T-helper 9 cell (primary cell): ENCODE measurements around the gene IL34.
"Not testable (repeated sequence)": the region's sequence is repeated elsewhere in the genome, so short reads cannot be mapped to it uniquely, and the experiment has no call there.

Experiments used
- DNase-seq: peaks from one replicate; pipeline ENCODE4 v3.0.0-alpha.2; 2020
- total RNA-seq, 2 donors: gene quantifications; one replicate each; lab custom pipeline; 2026; lab: John Stamatoyannopoulos, UW

Gene IL34
- 0.48 to 0.49 reads per million in 2 donors for total RNA-seq

DNA sequence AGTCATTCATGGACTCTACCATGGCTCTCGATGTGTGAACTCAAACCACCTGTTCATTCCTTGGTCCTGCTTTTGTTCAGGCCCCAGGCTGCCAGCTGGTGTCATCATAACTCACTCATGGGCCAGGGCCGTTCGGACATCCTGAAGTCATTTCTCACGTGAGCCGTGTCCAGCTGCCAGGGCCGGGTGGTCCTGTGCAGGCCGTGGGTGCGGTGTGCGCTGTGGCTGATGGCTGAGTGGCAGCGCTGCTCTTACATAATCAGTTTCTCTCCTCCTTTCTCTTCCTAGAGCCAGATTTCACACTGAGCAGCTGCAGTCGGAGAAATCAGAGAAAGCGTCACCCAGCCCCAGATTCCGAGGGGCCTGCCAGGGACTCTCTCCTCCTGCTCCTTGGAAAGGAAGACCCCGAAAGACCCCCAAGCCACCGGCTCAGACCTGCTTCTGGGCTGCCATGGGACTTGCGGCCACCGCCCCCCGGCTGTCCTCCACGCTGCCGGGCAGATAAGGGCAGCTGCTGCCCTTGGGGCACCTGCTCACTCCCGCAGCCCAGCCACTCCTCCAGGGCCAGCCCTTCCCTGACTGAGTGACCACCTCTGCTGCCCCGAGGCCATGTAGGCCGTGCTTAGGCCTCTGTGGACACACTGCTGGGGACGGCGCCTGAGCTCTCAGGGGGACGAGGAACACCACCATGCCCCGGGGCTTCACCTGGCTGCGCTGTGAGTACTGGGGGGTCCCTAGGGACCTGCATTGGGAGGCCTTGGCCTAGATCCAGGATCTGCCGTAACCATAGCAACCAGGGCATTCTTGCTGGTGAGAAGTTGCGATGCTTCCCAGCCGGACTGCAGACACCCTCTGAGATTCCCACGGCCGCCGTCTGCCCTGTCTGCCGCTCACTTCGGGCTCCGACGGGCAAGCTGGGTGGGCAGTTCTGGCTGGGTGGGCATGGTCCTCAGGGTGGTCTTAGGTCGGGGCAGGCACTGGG, at the start of gene IL34:
Gene IL34, plus strand, starts transcription at position 300 of the 982 bp plus-strand sequence. Its CDS starts 389 bp downstream, at position 689.
- no peak for DNase-seq

DNA sequence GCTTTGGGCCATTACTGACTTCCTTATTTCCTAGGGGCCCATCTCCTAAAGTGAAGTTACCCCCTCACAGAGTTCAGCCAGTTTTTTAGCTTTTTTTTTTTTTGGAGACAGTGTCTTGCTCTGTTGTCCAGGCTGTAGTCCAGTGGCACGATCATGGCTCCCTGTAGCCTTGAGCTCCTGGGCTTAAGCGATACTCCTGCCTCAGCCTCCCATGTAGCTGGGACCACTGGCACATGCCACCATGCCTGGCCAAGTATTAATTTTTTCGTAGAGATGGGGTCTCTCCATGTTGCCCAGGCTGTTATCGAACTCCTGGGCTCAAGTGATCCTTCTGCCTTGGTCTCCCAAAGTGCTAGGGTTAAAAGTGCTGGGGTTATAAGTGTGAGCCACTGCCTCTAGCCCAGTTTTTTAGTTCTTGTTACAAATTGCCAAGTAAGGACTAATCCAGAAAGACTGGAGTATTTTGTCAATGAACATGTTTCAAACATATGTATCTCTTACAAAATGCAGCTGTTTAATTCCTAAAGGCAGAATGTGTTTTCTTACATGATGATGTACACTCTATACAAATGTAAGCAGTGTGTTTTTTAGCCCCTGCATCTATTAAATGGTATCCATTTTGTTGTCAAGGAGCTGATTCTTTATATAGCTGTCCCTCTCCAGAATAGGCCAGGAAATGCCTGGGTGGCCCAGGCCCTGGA, 49.1 kb upstream of the IL34 start:
- no peak for DNase-seq

GRCh38 chr16:70598937-70599503, 47.3 kb upstream of the IL34 start:
- no peak for DNase-seq

GRCh38 chr16:70600730-70601129, 45.6 kb upstream of the IL34 start:
- no peak for DNase-seq

- no peak for DNase-seq
Observed at GRCh38 chr16:70601576-70602575, 44.5 kb upstream of the IL34 start.

- no peak for DNase-seq
Observed at GRCh38 chr16:70602831-70603230, 43.5 kb upstream of the IL34 start.

DNA sequence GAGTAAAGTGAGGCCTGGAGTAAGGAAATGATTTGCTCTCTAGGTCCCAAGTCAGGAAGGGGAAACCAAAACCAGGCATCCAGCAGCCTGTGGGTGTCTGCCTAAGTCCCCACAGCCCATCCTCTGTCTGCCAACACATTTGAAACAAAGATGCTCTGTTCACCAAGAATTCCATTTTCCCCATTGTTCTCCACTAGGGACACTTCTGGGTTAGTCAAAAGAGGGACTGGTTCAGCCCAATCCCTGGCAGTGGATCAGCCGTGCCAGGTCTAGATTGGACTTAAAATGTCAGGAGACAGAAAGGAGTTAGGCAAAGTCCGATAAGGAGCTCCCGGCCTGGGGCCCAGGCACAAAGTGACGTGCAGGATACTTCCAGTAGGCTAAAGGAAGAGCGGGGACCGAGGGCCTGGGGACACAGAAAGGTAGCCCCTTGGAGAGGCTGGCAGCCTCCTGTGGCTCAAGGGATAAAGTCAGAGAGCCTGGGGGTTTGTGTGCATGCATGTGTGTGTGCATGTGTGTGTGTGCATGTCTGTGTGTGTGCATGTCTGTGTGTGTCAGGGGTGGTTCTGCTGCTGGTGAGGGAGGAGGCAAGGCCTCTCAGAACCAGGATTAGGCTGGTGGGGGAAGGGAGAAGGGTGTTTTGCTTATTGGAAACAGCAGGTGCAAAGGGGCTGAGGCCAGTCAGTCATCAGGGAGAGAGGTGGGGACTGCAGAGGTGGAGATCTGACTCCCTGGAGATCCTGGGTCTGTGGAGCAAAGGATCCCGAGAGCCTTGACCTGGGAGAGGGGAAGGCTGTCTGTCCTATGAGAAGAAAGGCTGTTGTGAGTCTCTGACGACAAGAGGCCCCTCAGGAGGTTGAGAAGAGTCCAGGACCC, 41.7 kb upstream of the IL34 start:
- no peak for DNase-seq

GRCh38 chr16:70605283-70605657, 41.1 kb upstream of the IL34 start:
- no peak for DNase-seq

DNA sequence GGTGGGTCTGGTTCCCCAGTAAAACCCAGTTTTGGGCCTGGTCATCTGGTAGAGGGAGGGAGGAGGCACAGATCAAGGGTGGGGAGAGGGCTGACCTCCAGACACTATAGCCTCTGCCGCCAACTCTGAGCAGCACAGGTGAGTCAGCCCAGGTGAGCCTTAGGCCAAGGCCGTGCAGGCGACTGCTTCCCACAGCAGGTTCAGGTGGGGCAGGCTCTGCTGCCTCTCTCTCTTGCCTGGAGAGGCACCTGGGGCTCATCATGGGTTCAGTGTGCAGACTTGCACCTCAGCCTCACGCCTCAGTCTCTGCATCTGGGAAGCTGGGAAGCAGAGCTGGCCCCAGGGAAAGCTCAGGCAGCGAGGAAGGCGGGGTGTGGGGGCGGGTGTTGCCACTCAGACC, 37.8 kb upstream of the IL34 start:
- DNase-seq: no peak

DNA sequence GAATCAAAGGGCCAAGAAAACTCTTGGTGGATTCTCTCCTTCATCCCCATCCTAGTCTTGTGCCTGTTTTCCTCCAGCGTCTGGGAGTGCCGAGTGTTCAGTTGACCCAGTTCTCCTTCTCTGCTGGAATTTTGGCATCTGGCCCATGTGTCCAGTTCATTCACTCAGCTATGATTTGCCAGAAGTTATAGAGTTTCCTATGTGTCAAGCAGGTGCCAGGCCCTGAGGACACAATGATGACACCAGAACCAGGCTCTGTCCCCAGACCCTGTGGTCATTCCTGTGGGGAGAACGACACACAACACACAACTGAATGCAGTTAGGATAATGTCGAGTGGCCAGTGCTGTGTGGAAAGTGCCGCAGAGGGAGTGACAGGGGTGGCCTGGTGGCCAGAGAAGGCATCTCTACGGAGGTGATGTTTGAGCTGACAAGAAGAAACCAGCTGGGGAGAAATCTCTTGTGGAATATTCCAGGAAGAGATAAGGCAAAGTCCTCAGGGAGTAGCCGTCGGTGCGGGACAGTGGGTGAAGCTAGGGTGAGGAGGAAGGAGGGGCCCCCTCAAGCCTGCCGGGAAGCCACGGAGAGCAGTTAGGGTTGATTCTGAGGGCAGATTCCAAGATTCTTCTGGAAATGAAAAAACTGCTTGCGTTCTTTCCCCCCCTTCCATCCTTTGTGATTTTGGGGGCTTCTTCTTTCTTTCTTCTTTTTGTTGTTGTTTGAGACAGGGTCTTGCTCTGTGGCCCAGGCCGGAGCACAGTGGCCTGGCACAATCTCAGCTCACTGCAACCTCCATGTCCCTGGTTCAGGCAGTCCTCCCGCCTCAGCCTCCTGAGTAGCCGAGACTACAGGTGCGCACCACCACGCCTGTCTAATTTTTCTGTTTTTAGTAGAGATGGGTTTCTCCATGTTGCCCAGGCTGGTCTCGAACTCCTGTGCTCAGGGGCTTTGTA, 35.8 kb upstream of the IL34 start:
- no peak for DNase-seq

DNA sequence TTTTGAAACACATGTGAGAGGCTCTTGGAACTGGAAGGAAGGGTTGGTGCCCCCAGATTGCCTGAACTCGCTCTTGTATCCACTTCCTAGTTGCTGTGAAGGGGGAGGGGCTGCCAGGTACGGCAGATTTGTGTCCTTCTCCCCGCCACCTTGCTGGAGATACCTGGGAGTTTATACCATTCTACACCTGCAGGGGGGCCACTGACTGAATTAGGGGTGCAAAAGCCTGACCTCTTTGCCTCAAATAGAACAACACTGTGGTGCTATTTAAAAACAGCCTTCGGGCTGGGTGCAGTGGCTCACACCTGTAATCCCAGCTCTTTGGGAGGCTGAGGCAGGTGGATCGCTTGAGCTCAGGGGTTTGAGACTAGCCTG, 35.1 kb upstream of the IL34 start:
- no peak for DNase-seq

- no peak for DNase-seq
Observed at GRCh38 chr16:70611785-70612303, 34.5 kb upstream of the IL34 start.

- DNase-seq: no peak
Observed at GRCh38 chr16:70612931-70613330, 33.4 kb upstream of the IL34 start.

GRCh38 chr16:70614208-70614951, 32.0 kb upstream of the IL34 start:
- DNase-seq: no peak

- DNase-seq: no peak
Observed at GRCh38 chr16:70615945-70616344, 30.4 kb upstream of the IL34 start.

- not testable (repeated sequence) for DNase-seq
Observed at GRCh38 chr16:70621864-70622263, 24.5 kb upstream of the IL34 start.

- no peak for DNase-seq
Observed at GRCh38 chr16:70627696-70628095, 18.7 kb upstream of the IL34 start.

DNA sequence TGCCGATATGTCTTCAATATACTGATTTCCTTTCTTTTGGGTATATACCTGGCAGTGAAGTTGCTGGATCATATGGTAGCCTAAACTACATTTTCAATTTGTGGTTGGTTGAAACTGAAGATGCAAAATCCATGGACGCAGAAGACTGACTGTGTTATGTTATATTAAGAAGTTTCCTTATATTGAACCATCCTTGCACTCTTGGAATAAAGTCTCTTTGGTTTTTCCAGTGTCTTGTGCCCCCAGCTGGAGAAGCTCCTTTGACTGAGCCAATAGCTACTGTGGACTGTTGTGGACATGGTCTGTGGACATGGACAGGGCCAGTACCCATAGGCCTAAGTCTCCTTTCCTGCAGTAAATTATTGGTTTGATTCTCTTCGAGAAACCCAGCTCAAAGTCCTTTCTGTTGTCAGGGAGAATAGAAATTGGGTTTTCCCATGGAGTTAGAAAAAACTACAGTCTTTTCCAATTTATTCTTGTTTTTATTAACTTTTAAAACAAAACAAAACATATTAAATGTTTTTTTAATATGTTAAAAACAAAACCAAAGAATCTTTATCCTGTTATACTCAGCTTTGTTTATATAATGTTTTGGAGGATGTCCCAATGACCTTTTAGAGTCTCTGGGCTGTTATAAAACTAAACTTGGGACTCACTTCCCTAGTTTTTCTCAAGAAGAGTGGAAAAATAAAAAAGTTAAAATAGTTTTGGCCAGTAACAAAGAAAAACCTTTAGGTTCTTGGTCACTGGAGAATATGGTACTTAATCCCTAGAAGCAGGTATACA, 15.2 kb upstream of the IL34 start:
- no peak for DNase-seq
